HL-60 (cell line): ENCODE data around the gene PRDM2.
"Not testable (repeated sequence)": the region's sequence is repeated elsewhere in the genome, so short reads cannot be mapped to it uniquely, and the experiment has no call there.

Experiments
- GABPA ChIP-seq: IDR thresholded peaks from 2 replicates; pipeline ENCODE4 v1.6.1; 2012; ENCODE audit warnings: low read depth
- POLR2AphosphoS5 ChIP-seq: IDR thresholded peaks from 2 replicates; pipeline ENCODE4 v1.6.1; 2012; ENCODE audit warnings: low read depth
- SPI1 ChIP-seq: IDR thresholded peaks from 2 replicates; pipeline ENCODE4 v1.6.1; 2012; ENCODE audit warnings: low read depth, mild to moderate bottlenecking, borderline replicate concordance
- TF ChIP-seq, protein P1 (sequence below): IDR thresholded peaks from one replicate; pipeline ENCODE4 v1.5.1; 2011; ENCODE audit warnings: low read length, control low read depth, inconsistent platforms; ENCODE audit not compliant: insufficient read depth
- TF ChIP-seq, protein P2 (sequence below): IDR thresholded peaks from 2 replicates; pipeline ENCODE4 v1.6.1; 2012; ENCODE audit warnings: low read depth; ENCODE audit not compliant: insufficient replicate concordance

DNA sequence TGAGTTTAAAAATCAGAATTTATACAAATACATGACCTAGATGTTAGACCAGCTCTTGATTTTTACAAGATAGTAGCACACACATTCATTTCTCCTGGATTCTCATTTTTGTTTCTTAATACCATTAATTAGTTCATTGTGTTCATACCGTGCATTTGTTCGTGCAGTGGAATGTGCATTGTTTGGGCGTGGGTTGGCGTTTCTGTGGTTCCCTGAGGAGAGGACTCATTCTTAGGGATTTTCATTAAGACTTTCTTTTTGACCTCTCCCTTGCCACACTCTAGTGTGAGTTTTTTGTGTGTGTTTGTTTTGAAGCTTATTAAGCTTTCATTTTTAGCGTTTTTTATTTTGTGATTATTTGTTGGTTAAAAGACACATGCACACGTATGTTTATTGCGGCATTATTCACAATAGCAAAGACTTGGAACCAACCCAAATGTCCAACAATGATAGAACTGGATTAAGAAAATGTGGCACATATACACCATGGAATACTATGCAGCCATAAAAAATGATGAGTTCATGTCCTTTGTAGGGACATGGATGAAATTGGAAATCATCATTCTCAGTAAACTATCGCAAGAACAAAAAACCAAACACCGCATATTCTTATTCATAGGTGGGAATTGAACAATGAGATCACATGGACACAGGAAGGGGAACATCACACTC lies 15.8 kb downstream of the PRDM2 start:
- TF ChIP-seq, protein P1, sequence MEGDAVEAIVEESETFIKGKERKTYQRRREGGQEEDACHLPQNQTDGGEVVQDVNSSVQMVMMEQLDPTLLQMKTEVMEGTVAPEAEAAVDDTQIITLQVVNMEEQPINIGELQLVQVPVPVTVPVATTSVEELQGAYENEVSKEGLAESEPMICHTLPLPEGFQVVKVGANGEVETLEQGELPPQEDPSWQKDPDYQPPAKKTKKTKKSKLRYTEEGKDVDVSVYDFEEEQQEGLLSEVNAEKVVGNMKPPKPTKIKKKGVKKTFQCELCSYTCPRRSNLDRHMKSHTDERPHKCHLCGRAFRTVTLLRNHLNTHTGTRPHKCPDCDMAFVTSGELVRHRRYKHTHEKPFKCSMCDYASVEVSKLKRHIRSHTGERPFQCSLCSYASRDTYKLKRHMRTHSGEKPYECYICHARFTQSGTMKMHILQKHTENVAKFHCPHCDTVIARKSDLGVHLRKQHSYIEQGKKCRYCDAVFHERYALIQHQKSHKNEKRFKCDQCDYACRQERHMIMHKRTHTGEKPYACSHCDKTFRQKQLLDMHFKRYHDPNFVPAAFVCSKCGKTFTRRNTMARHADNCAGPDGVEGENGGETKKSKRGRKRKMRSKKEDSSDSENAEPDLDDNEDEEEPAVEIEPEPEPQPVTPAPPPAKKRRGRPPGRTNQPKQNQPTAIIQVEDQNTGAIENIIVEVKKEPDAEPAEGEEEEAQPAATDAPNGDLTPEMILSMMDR, result not testable (repeated sequence)
- not testable (repeated sequence) for TF ChIP-seq GABPA, POLR2AphosphoS5, SPI1
- TF ChIP-seq, protein P2, sequence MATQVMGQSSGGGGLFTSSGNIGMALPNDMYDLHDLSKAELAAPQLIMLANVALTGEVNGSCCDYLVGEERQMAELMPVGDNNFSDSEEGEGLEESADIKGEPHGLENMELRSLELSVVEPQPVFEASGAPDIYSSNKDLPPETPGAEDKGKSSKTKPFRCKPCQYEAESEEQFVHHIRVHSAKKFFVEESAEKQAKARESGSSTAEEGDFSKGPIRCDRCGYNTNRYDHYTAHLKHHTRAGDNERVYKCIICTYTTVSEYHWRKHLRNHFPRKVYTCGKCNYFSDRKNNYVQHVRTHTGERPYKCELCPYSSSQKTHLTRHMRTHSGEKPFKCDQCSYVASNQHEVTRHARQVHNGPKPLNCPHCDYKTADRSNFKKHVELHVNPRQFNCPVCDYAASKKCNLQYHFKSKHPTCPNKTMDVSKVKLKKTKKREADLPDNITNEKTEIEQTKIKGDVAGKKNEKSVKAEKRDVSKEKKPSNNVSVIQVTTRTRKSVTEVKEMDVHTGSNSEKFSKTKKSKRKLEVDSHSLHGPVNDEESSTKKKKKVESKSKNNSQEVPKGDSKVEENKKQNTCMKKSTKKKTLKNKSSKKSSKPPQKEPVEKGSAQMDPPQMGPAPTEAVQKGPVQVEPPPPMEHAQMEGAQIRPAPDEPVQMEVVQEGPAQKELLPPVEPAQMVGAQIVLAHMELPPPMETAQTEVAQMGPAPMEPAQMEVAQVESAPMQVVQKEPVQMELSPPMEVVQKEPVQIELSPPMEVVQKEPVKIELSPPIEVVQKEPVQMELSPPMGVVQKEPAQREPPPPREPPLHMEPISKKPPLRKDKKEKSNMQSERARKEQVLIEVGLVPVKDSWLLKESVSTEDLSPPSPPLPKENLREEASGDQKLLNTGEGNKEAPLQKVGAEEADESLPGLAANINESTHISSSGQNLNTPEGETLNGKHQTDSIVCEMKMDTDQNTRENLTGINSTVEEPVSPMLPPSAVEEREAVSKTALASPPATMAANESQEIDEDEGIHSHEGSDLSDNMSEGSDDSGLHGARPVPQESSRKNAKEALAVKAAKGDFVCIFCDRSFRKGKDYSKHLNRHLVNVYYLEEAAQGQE, result not testable (repeated sequence)
